HG02678 (cell line): ENCODE data around the gene ZDHHC24.
"Not testable (repeated sequence)": the region's sequence is repeated elsewhere in the genome, so short reads cannot be mapped to it uniquely, and the experiment has no call there.

ENCODE experiments used
- ATAC-seq: cut with Tn5 transposase; IDR thresholded peaks from one replicate; pipeline ENCODE4 v1.9.1; 2021; ENCODE audit warnings: mild to moderate bottlenecking, moderate library complexity; ENCODE audit not compliant: unreplicated experiment

The ZDHHC24 gene

DNA sequence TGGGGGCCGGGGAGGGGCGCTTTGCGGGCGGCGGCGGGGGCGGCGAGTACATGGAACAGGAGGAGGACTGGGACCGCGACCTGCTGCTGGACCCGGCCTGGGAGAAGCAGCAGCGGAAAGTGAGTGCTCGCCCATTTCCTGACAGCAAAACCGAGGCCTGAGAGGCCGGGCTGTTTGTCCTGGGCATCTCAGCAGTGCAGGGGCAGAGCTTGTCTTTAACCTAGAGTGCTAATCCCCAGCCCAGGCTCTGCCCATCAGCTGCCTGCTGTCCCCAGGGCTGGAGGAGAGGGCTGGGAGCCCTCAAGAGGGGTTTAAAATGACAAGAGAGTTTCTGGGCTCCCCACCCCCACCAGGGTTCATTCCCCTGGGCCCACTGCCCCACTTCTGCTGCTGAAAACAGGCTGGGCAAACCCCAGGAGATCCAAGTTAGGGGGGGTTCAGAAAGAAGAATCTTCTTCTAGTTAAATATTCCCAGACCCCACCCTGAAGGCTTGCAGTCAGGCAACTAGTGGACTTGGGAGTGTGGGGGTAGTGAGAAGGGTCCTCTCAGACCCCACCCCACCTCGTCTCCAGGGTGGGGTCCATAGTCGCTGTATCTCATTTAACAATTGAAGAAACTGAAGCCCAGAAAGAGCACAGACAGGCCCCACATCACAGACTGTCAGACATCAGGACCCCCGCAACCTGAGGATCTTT, 1.3 kb upstream of the ZDHHC24 start:
- ATAC-seq, result no peak

DNA sequence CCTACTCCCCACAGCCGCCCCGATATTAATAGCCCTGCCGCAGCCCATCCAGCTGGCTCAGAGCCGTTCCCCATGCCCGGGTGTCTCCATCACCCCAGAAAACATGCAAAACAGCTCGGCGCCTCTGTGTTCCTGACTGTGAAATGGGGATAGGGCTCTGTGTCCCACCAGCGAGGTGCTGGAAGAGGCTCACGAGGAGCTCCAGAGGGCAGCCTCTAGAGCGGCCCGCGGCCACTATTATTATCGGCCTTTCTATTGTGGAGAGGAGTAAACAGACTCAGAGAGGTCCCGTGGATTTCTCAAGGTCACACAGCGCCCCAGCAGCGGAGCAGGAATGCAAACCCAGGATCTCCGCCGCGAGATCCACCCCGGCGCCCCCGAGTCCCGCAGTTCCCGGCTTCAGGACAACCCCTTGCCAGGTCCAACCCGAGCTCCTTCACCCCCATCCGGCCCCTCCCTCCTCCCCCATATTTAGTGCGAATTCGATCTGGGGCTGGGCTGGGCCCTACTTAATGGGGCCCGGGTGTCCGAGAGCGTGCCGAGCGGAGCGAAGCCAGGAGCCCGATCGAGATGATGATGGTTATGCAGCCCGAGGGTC, 619 bp upstream of the ZDHHC24 start, which contains the start of gene ACTN3:
Gene ACTN3, plus strand, starts transcription at position 536 of the 598 bp plus-strand sequence. Its CDS starts 35 bp downstream, at position 571.
- no peak for ATAC-seq

DNA sequence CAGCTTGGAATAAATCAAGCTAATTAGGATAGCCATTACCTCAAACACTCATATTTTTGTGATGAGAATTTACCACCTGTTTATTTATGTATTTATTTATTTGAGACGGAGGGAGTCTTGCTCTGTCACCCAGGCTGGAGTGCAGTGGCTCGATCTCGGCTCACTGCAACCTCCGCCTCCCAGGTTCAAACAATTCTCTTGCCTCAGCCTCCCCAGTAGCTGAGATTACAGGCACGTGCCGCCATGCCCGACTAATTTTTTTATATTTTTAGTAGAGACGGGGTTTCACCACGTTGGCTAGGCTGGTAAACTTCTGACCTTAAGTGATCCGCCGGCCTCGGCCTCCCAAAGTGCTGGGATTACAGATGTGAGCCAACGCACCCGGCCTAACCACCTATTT, 896 bp downstream of the ZDHHC24 start:
- not testable (repeated sequence) for ATAC-seq

- peak; percentile 34 for ATAC-seq
Measured at GRCh38 chr11:66543263-66544107, 2.4 kb downstream of the ZDHHC24 start.

GRCh38 chr11:66542362-66542761, 3.5 kb downstream of the ZDHHC24 start:
- ATAC-seq, result no peak

DNA sequence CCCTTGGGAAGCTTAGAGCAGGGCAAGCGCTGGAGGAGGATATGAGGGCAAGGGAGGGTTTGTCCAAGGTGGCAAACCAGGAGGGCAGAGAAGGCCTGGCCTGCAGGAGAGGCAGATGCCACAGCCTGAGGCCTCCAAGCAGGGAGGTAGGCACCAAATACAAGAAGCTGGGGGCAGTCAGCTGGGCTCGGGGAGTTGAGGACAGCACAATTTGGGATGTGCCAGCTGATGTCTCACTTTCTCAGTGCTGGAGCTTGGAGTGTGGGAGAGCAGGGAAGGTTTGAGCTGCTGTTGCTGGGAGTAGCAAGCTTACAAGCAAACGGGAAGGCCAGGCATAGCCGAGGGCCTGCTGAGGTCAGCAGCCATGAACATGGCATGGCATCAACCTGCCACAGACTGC, 4.0 kb downstream of the ZDHHC24 start:
- no peak for ATAC-seq

GRCh38 chr11:66540598-66540997, 5.2 kb downstream of the ZDHHC24 start:
- ATAC-seq, result not testable (repeated sequence)

DNA sequence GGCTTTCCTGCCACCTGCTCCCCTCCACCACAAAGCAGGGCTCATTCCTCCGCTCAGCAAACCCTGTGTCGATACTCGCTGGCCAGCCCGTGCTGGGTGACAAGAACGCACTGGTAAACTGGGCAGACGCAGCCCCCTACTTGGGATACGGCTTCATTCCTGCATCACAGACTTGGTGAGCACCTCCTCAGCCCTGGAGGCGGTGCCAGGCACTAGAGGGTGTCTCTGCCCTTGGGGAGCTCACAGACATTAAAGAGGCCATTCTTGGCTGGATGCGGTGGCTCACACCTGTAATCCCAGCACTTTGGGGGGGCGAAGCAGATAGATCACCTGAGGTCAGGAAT, 6.0 kb downstream of the ZDHHC24 start:
- ATAC-seq, result no peak

- ATAC-seq, result no peak
Measured at GRCh38 chr11:66539170-66539869, 6.5 kb downstream of the ZDHHC24 start.

DNA sequence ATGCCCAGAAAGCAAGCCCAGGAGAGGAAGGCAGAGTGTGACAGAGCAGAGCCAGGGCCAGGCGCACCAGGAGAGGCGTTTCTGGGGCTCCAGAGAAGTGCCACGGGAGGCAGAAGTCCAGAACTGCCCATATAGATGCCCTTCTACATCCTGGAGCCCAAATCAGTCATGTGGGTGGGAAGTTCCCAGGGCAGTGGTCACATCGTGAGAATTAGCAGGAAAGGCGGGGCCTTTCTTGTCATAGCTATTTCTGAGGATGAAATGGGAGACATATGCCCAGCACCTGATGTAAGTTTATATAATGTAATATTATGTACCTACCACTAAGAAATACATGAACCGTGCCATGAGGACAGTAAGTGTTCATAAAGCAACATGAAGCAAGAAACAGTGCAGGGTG, 13.1 kb downstream of the ZDHHC24 start:
- no peak for ATAC-seq

DNA sequence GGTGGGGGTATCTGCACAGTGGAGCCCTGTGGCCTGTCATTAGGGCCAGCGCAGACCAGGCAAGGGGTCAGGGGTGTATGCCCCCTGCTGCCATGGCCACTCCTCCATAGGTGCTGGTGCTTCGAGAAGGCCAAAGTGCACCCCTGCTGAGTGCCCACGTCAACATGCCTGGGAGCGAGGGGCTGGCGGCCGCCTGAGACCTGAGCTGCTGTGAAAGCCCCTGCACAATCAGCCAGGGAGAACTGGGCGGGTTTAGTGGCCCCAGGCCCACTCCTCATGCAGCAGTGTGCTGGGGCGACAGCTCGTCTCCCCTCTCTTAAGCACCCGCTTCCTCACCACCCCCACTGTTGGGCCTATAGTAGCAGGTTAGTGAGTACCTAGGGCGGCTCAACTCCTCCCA, 14.0 kb downstream of the ZDHHC24 start:
- no peak for ATAC-seq

GRCh38 chr11:66530927-66531709, 14.7 kb downstream of the ZDHHC24 start:
- ATAC-seq, result no peak

GRCh38 chr11:66529655-66530054, 16.2 kb downstream of the ZDHHC24 start:
- ATAC-seq, result no peak

DNA sequence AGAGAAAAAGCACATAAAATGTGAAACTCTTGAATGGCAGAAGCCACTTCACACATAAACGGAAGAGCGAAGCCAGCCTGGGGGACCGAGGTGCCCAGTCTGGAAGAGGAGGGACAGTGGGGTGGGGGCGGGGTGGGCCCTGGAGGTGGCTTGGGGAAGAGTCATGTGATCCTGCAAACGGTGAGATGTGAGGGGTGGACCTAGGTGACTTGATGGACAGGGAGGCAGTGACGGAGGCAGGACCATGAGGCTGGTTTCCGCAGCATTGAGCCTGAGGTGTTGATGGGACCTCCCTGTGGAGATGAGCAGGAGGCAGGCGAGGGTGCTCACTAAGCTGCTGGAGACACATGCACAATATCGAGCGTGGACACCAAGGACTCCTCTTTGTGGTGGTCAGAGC, 16.8 kb downstream of the ZDHHC24 start:
- no peak for ATAC-seq

DNA sequence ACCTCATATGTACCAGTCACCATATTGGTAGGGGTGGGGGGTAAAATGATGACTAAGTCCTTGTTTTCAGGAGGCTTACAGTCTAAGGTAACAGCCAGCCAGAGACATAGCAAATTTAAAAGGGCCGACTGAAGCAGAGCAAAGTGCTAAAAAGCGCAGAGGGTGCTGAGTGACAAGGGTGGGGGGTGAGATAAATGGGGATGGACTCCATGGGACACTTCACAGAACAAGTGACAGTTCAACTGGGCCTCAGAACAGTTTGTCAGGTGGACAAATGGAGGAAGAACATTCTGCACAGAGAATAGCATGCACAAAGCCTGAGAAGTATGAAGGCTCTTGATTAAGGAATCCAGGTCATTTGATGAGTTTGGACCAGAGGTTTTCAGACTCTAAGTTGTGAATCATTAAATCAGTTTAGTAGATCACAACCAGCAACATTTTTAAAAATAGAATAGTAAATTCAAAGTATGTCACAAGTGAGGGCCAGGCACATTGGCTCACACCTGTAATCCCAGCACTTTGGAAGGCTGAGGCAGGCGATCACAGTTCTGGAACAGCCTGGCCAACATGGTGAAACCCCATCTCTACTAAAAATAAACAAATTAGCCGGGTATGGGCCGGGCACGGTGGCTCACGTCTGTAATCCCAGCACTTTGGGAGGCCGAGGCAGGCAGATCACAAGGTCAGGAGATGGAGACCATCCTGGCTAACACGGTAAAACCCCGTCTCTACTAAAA, 21.4 kb downstream of the ZDHHC24 start:
- no peak for ATAC-seq

- no peak for ATAC-seq
Measured at GRCh38 chr11:66523611-66524010, 22.2 kb downstream of the ZDHHC24 start.

DNA sequence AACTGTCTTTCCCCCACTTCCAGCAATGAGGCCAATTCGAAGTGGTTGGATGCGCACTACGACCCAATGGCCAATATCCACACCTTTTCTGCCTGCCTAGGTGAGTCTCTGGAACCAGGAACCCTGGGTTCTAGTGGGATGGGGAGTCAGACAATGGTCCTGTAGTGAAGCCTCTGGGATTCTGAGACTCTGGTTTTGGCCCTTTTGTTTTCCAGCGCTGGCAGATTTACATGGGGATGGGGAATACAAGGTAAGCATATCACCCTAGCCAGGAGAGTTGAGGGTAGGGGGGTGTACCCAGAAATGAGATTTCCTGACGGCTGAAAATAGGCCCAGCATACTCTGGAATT, 34.9 kb downstream of the ZDHHC24 start:
- ATAC-seq, result no peak

- ATAC-seq, result peak; percentile 88
Measured at GRCh38 chr11:66510271-66510989, 35.4 kb downstream of the ZDHHC24 start, which contains the start of gene BBS1. Gene BBS1 (plus strand): TSS chr11:66510635. CDS start chr11:66510660, 25 bp downstream.

DNA sequence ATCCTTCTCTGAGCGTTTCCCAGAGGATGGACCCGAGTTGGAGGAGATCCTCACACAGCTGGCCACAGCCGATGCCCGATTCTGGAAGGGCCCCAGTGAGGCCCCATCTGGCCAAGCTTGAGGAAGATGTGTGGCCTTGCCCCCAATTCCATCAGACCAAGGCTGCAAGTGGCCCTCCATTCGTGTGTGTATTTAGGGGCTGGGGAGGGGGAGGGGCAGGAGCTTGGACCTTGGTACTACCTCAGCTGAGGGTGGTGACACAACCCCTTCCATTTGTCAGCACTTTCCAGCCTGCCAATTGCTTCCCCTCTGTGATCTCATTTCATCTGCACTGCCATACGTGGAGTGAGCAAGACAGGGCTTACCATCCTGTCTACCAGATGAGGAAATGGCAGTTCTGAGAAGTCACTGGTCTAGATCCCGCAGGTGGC, 36.7 kb downstream of the ZDHHC24 start:
- no peak for ATAC-seq
